Activated CD4-positive, alpha-beta T cell treated with anti-CD3 and anti-CD28 coated beads, Interleukin-2, amount 50 U/mL, for 24 hours (primary cell): Measurements from ENCODE around the gene LGSN.
"Not testable (repeated sequence)": the region's sequence is repeated elsewhere in the genome, so short reads cannot be mapped to it uniquely, and the experiment has no call there.

Source experiments
- DNase-seq, 2 donors: peaks; one replicate each; pipeline ENCODE4 v3.0.0-alpha.2; 2020; ENCODE audit warnings: low read depth in 1 of 2, low spot score in 1 of 2

LGSN gene

GRCh38 chr6:63307581-63308246, 12.1 kb downstream of the LGSN start:
- DNase-seq, result no peak

GRCh38 chr6:63306420-63306819, 13.4 kb downstream of the LGSN start:
- no peak for DNase-seq

GRCh38 chr6:63305277-63305676, 14.5 kb downstream of the LGSN start:
- no peak for DNase-seq

DNA sequence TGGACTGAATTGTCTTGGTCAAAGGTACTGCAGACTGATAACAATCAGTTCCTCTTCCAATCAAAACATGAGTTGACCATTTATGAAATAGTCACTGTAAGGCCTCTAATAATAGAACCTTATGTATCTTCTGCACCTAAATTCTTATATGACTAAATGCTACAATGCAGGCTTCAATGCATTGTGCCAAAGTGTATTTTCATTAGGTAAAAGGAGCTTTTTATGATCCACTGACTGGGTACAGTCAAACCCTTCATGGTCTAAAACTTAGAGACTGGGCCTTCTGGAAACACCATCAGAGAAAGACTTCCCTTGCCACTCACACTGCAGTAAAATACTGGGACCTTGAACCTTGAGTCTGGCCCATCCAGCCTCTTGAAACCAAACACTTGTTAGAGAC, 16.3 kb downstream of the LGSN start:
- no peak for DNase-seq

DNA sequence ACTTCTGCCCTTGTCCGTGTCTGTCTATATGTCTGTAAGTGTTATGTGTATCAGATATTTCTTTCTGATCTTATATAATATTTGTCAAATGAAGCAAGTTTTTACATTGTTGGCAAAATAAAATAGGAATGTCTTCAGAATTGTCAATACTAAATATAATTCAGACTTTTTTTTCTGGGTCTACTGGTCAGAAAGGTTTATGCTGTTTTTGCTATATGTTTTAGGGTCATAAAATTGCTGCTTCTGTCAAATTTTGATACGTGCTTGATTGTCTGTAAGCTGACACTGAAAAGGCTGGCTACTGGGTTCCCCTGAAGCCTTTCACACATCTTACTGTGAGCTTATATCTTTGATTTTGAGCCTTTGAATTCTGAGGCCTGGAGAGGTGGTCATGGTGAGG, 20.1 kb downstream of the LGSN start:
- DNase-seq, result no peak

DNA sequence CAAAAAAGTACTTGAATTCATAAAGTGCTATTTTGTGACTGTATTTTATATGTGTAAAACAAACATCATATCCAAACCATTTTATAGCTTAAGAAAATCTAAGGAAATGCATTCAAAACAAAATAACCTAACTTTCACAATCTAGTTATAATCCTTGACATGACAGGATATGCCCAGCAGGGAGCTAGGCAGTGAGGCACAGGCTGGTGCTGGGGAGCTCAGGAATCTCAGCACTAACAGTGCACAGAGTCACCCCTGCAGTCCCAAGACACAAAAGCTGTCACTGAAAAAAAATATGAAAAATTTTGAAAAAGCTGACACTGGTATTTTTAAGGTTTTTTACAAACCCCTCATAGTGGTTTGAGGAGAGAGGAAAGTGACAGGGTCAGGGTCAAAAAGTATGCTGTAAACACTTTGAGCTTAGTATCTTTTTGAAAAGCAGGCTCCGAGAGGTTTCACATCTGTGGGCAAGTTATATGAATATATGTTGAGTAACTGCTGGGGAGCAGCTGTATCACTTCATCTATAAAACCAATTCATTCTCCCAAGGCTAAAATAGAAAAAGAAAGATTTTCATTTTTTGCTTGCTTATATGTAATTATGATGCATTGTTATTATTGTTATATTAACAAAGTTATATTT, 24.1 kb downstream of the LGSN start:
- DNase-seq, result no peak

- no peak for DNase-seq
These were observed 29.2 kb downstream of the LGSN start for GRCh38 chr6:63290492-63291058.

DNA sequence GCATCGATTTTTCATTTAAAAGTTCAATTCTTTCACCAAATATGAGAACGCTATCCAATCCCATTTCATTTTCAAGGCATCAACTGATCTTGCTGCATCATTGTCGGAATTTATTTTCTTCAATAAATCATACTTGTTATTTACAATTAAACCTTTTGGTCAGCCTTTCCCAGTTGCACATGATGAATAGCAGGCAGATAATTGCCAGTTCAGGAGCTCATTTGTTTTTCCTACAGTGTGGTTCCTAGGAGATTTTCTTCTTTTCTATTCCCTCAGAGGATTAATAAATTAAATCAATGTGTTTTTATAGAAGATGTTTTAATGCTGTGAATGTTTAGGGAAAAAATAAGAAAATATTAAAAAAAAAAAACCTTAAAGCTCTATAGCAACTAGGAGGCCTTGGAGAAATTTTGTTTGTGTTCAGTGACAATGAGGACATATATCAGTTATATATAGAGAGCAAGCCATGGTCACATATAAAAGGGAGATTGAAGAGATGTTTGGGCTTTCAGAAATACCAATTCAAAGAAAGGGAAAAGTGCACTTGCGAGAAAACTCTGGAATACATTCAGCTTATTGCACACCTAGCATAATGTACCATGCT, 30.4 kb downstream of the LGSN start:
- no peak for DNase-seq

GRCh38 chr6:63280639-63281180, 39.1 kb downstream of the LGSN start:
- DNase-seq, result no peak

- no peak for DNase-seq
These were observed 40.9 kb downstream of the LGSN start for GRCh38 chr6:63278916-63279315.

GRCh38 chr6:63275953-63276352, 43.8 kb downstream of the LGSN start:
- no peak for DNase-seq

DNA sequence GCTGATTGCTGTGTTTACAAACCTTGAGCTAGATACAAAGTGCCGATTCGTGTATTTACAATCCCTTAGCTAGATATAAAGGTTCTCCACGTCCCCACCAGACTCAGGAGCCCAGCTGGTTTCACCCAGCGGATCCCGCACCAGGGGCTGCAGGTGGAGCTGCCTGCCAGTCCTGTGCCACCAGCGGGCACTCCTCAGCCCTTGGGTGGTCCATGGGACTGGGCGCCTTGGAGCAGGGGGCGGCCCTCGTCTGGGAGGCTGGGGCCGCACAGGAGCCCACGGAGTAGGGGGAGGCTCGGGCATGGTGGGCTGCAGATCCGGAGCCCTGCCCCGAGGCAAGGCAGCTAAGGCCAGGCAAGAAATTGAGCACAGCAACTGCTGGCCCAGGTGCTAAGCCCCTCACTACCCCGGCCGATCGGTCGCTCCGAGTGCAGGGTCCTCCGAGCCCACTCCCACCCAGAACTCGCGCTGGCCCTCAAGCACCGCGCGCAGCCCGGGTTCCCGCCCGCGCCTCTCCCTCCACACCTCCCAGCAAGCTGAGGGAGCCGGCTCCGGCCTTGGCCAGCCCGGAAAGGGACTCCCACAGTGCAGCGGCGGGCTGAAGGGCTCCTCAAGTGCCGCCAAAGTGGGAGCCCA, 44.9 kb downstream of the LGSN start:
- not testable (repeated sequence) for DNase-seq

GRCh38 chr6:63272397-63272796, 47.4 kb downstream of the LGSN start:
- DNase-seq, result no peak

- DNase-seq, result no peak
These were observed 50.3 kb downstream of the LGSN start for GRCh38 chr6:63269470-63269869.

- DNase-seq, result no peak
These were observed 51.2 kb downstream of the LGSN start for GRCh38 chr6:63268574-63268973.

DNA sequence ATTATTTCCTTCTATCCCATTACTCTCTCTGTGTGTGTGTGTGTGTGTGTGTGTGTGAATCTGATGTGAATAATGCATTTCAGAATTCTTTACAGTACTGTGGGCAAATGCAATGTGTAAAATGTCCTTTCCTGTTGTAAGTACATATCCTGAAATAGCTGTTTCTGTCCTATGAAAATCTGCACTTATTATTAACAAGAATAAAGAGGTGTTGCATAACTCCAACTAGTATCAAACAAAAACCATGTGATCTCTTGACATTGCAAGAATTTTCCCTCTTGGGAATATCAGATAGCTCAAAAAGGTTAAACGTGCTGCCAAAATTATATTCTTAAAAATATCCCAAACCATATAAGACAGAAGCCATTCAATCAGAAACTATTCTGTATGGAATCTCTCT, 52.0 kb downstream of the LGSN start:
- no peak for DNase-seq

DNA sequence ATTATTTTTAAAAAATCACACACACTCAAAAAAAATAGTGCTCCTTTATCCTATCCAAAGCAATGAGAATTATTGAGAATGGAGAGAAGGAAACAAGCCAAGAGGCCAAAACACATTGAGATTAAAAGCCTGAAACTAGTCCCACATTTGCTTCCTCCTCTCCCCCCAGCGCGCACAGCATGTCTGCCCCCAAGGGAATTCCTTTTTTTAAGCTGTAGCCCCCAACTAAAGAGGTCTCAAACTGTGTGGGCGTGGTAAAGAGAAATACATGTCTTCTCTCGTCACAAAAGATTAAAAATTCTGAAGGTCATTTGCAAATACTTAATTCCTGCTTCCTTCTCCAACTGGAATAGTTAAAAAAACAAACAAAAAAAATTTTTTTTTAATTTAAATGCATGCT, 52.7 kb downstream of the LGSN start:
- DNase-seq, result no peak

GRCh38 chr6:63263444-63263843, 56.3 kb downstream of the LGSN start:
- no peak for DNase-seq

- no peak for DNase-seq
These were observed 58.0 kb downstream of the LGSN start for GRCh38 chr6:63261820-63262219.

GRCh38 chr6:63259153-63259552, 60.6 kb downstream of the LGSN start:
- DNase-seq, result no peak

GRCh38 chr6:63249875-63250482, 69.8 kb downstream of the LGSN start:
- DNase-seq, result no peak
